ENCODE measurements around the gene RBM12.
"Not testable (repeated sequence)": the region's sequence is repeated elsewhere in the genome, so short reads cannot be mapped to it uniquely, and the experiment has no call there.

Gene RBM12, protein sequence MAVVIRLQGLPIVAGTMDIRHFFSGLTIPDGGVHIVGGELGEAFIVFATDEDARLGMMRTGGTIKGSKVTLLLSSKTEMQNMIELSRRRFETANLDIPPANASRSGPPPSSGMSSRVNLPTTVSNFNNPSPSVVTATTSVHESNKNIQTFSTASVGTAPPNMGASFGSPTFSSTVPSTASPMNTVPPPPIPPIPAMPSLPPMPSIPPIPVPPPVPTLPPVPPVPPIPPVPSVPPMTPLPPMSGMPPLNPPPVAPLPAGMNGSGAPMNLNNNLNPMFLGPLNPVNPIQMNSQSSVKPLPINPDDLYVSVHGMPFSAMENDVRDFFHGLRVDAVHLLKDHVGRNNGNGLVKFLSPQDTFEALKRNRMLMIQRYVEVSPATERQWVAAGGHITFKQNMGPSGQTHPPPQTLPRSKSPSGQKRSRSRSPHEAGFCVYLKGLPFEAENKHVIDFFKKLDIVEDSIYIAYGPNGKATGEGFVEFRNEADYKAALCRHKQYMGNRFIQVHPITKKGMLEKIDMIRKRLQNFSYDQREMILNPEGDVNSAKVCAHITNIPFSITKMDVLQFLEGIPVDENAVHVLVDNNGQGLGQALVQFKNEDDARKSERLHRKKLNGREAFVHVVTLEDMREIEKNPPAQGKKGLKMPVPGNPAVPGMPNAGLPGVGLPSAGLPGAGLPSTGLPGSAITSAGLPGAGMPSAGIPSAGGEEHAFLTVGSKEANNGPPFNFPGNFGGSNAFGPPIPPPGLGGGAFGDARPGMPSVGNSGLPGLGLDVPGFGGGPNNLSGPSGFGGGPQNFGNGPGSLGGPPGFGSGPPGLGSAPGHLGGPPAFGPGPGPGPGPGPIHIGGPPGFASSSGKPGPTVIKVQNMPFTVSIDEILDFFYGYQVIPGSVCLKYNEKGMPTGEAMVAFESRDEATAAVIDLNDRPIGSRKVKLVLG

DNA sequence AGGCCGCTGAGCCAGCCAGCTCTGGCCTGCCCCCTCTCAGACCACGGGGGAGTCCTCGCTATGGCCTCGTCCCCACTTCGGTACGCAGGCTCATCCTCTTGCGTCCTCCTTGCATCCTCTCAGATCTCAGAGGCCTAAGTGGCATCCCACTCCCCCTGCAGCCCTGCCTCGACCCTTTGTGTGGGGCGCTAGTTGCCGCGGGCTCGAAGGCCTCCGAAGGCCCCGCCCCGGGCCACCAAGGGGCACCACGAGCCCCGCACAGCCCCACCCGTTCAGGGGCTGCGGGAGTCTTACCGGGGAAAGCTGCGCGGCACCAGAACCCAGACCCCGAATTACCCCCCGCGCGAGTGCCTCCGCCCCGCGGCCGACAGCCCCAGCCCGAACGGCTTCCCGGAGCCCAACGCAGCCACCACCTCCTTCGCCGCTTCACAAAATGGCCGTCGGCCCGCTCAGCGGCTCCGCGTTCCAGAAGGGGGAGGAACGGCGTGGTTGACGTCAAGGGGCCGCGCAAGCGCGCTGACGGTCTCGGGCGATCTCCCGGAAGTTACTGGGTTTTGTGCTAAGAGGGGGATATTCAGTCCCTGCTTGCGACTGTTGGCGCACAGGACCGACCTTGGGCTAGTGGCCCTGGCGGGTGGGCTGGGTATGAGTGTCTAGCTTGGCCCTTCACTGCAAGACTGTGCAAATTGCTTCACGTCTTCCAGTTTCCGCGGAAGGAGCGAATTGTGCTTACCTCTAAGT, at the start of gene RBM12, which contains the start of gene CPNE1:
Gene RBM12, minus strand, starts transcription at position 435 of the 741 bp plus-strand sequence. CDS start 9,578 bp downstream, outside the sequence.
Gene CPNE1, minus strand, starts transcription at position 435 of the 741 bp plus-strand sequence. CDS start 31,977 bp downstream, outside the sequence.
- peak; percentile 66 for DNase-seq

DNA sequence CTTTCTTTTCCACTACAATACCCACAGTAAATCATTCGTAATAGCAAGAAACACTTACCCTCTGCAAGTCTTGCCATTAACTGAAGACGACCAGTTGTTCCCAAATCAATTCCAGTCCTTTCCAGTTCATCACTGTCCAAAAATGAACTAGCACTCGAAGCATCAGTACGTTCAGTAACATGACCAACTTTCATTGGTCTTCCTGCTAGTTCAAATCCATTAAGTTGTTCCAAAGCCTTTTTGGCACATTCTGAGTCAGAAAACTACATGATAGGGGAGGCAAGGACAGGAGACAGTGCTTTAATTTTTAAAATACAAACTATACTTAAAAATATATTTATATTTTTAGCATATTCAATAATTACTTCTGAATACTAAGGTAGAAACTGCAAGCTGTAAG, 49.4 kb upstream of the RBM12 start:
- no peak for DNase-seq

DNA sequence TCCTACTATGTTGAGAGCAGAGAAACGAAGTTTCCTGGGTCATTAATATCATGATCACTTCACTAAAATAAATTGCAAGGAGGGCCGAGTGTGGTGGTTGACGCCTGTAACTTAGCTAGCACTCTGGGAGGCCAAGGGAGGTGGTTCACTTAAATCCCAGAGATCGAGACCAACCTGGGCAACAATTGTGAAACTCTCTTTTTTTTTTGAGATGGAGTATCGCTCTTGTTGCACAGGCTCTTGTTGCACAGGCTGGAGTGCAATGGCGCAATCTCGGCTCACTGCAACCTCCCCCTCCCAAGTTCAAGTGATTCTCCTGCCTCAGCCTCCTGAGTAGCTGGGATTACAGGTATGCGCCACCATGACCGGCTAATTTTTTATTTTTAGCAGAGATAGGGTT, 48.4 kb upstream of the RBM12 start:
- DNase-seq = not testable (repeated sequence)

DNA sequence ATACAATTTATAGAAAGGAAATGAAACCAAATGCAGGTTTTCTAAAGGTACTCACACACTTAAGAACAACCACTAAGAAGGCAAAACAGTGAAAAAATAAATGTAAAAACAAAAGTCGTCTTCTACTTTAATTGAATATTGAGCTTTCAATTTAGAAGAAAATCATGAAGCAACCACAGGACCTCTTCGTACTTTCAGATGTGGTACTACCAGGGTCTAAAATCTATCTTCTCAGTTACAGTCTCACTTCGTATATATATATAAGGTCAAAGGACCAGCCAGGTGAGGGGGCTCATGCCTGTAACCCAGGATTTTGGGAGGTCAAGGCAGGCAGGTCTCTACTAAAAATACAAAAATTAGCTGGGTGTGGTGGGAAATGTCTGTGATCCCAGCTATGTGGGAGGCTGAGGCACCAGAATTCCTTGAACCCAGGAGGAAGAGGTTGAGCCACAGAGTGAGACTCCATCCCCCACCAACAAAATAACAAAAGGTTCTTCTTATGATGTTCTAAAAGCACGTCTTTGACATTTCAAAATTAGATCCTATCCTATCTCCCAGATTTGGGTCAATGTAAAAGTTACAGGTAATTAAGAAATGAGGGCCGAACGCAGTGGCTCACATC, 47.0 kb upstream of the RBM12 start:
- no peak for DNase-seq

DNA sequence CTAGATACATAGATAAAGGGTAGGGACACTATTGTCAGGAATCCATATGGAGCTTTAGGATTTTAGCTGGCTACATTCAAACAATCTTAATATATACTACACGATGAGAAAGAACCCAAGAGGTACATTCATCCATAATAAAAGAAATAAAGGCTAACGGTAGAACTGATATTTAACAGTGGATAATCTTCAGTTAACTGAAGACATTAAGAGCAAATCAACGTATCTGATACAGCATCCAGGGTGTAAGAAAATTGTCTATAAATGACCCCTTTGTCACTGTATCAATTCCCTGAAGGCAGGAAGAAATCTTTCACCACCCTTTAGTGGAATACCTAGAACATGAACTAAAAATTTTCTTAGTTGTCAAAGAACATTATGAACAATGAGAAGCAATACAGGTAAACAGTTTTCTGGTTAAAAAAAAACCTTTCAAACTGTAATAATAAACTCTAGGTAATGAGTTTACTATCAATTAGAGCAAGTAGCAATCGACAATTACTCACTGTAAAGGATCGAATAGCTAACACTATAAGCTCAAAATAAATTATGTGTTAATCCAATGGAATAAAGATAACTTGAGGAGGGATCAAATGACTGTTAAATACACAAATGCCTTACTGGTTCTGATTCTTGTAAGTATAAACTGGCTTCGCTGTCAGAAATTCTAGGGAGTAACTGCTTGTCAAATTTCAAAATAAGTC, 46.3 kb upstream of the RBM12 start:
- no peak for DNase-seq

DNA sequence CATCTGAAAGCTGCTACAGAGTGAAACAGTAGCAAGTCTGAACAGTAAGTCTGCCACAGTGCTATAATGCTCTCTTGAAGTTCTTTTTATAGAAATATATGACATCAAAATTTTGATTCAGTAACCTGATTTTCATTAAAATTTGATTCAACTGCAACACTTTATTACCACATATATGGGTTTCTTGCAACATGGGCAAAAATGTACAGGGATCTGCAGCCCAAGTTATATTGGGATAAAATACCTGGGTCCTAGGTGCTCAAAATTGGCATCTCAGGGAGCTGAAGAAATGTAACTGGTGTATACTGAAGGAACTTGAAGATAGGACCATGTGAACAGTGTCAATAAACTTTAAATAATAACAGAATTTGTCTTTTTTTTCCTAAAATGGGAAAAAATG, 45.3 kb upstream of the RBM12 start:
- no peak for DNase-seq

DNA sequence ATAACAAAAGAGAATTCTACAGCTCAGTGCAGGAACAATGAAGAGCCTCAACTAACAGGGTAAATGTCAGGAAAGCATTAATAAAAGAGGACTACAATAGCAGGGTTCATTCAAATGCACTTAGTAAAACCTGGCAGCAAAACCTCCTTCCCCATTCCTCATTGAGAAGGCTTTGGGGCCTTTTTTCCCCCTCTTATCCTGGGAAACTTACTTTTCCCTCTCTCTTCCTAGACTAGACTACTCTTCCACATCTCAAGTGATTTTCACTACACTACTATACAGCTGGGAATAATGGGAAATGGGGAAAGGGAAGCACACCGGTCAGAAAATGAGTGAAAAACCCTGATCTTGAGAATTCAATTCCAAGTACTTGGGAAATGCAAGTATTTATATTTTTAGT, 44.6 kb upstream of the RBM12 start:
- no peak for DNase-seq

DNA sequence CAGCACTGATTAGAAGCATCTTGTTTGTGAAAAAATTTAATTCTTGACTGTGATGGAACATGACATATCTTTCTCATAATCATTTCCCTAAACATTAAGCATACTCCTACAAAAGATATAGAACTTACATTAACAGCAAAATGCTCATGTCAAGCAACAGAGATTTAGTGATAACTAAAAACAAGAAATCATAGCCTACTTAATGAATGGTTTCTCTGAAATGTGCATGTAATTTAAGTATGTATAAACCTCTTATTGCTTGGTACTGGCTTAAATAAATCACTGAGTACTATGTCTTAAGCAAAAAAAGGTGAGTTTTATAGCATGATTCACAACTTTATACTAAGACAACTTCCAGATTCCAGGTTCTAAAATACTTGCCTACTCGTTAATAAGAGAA, 43.8 kb upstream of the RBM12 start:
- DNase-seq = no peak

DNA sequence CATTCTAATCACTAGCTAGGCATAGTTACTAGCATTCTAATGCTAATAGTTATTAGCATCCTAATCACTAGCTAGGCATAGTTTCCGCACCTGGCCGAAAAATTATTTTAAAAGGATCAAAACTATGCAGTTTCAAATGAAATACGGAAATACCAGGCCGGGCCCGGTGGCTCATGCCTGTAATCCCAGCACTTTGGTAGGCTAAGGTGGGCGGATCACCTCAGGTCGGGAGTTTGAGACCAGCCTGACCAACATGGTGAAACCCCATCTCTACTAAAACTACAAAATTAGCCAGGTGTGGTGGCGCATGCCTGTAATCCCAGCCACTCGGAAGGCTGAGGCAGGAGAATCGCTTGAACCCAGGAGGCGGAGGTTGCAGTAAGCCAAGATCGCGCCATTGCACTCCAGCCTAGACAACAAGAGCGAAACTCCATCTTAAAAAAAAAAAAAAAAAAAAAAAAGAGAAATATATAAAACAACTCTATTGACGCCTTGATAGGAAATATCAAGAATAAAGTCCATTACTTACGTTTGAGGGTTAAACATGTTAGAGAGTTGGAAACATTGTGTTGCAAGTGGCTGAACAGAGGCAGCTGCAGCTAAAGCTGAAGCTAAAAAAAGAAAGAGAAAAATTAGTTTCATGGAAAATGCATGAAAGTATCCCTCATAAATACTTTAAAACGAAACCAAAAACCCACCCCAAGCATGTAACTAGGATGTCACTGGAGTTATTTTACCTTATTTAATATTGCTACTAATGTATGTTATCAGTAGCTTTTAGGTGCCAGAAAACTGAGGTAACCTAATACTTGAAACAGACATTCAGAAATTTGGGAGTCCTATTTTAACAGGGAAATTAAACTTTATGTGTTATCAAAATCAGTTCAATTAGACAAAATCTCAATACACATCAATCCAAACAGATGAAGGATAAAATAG, 42.2 kb upstream of the RBM12 start:
- not testable (repeated sequence) for DNase-seq

DNA sequence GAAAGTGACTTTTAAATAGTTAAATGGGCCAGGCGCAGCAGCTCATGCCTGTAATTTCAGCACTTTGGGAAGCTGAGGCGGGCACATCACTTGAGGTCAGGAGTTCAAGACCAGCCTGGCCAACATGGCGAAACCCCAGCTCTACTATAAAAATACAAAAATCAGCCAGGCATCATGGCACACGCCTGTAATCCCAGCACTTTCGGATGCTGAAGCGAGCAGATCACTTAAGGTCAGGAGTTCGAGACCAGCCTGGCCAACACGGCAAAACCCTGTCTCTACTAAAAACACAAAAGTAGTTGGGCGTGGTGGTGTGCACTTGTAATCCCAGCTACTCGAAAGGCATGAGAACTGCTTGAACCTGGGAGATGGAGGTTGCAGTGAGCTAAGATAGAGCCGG, 41.2 kb upstream of the RBM12 start:
- not testable (repeated sequence) for DNase-seq

DNA sequence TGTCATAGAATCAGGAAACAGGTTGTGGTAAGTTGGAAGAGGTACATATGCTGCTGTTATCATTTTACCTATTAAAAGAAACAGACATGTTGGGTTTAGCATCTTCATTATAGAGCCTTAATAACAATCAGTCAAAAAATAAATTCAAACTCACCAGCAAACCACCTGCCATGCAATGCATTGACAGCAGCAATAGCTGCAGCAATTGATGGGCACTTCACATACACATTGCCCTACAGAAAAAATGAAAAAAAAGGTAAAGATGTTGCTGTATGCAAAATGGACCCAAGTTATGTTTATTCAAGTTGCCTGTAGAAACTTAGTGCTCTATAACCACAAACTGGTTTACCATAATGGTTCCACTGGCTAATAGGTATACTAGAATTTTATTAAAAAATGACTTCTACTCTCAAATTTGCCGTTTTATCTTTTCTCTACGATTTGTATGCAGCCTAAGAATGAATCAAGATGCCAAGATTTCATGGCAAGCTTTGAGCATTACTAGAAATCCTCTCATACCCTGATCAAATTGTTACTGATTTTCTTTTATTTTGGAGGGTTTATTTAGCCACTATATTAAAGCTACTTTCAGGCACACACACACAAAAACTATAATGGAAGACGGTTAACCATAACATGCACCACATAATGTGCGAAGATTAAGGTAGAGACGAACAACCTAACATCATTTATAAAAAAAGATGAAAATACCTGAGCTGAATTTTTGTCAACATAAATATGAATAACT, 40.0 kb upstream of the RBM12 start:
- DNase-seq = no peak

DNA sequence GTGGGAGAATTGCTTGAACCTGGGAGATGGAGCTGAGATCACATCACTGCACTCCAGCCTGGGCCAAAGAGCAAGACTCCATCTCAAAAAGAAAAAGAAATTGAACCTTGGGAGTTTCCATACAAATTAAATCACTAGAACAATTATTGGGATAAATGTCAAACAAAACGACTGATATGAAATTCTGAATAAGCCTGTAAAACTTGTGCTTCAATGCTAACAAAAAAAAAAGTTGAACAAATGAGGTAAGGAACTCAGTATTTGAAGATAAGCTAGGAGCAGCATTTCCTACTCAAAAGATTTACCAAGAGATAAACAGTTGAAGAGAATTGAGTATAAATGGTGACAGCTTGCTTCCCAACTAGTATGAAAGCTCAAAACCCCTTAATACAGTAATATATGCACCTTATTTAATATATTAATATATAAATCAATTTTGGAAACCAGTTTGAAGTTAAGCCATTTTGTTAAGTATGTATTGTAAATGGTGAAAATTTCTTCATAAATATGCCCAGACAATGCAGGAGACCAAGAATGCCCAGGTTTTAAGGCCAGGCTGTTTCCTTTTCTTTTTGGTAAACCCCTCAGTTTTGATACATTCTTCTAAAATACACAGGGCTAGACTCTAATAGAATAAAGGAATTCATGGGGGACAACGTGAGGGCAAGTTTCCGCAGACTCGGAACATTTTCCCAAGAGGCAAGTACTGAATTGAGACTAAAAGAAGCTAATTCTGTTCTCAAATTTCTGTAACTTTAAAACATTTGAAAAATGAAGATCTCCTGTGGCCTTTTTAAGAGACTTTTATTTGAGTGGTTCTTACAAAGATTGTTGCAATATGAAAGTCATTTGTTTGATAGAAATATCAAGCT, 38.4 kb upstream of the RBM12 start:
- no peak for DNase-seq

DNA sequence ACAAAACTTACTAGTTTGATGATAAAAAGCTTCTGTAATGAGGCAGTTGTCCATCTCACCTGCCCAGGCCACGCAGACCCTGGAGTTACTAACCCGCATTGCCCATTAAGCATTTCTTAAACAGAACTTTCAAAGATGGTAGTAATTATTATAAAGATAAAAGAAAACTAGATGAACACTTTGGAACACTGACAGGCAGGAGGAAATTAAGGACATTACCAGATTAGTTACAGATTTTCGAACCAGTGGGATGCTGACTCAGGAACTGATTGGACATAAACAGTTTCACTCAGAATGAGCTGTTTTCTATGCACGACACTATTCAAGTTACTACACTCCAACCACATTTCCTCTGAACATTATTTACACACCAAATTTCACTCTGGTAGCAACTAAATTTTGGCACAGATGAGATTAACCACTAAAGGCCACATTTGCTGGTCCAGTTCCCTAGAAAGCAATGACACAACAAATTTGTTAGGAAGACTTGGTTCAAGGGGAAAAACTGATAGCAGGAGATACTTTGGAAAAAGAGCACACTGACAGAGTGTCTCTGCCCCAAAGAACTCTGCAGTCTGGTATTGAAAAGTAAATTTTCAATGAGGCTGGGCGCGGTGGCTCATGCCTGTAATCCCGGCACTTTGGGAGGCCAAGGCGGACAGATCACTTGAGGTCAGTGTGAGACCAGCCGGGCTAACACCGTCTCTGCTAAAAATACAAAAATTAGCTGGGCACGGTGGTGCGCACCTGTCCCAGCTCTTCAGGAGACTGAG, 37.5 kb upstream of the RBM12 start:
- no peak for DNase-seq

DNA sequence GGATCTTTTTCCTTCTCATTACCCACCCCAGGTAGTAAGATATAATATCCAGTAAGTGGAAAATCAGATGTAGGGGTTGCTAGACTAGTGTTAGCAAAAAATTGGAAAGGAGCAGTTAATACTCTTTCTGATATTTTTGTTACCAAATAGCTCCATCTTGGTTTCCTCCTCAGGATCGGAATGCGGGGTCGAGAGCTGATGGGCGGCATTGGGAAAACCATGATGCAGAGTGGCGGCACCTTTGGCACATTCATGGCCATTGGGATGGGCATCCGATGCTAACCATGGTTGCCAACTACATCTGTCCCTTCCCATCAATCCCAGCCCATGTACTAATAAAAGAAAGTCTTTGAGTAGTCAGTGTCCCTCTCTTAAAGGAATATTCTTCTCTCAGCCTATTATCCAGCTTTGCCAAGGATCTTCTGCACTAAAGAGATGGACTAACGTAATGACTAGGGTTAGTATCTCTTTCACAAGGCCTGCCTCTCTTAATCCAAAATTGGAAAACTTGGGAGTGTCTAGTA, 36.0 kb upstream of the RBM12 start:
- no peak for DNase-seq

DNA sequence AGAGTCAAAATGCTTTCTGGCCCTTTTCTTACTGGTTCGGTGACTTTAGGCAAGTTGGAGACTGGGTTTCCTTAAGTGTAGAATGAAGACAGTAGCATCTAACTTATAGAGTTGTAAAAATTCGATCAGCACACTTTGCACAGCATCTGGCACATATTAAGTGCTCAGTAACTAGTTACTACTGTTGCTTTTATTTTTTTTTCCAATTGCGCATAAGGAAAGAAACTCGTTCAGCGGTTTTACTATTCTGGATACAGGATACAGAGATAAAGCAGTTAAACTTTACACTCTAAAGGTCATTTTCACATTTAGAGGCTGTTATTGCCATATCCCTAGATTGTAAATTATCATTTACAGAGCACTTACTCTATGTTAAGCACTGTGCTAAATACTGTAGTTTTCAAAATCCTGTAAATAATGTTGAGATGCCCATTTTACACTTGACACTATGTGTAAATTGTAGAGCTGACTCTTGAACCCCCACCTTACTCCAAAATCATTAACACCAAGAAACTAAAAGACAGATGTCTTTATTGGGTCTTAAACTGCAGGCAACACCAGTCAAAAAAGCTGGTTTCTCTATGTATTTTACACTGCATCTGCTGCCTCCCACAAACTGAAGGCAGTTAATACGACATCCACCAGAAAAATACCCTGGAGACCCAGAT, 35.4 kb upstream of the RBM12 start:
- no peak for DNase-seq

DNA sequence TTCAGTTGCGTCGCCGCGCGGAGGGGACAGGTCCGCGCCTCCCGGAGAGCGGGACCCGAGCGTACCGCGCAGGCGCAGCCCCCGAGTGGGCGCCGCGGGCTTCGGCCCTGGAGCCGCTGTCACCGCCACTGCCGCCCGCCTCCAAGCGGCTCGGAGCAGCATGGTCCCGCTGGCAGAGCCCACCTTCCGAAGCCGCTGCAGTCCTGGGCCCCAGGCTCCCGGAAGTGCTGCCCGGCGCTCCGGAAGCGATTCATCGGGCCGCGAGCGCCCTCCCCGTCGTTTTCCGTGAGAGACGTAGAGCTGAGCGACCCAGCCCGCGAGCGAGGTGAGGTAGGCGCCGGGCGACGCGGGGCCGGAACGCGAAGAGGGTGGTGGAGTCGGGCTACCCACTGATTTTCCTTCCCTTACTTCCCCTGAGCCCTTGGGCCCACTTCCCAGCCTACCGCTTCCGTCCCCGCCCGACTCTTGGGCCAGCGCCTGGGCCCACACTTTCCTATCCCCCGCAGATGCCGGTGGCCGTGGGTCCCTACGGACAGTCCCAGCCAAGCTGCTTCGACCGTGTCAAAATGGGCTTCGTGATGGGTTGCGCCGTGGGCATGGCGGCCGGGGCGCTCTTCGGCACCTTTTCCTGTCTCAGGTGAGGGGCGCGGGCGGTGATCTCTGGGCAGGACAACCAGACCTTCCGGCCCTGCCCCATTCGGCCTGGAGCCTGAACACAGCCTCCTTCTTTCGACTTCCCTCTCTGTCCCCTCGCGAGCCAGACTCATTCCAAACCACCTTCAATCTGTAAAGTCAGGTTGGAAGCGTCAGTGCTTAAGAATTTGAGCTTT, 34.6 kb upstream of the RBM12 start, which contains the start of the genes NFS1 and ROMO1:
Gene NFS1, minus strand, starts transcription at position 226 of the 830 bp plus-strand sequence. Its CDS starts 64 bp downstream, at position 162.
Gene ROMO1, plus strand, starts transcription at position 279 of the 830 bp plus-strand sequence. Its CDS starts 228 bp downstream, at position 507.
- DNase-seq = peak; percentile 29

Data from DMS 273 treated with DMSO at 0.1 percent for 48 hours (cell line).